PC-9 (cell line): ENCODE results near the gene RAB3GAP2. TPM values are rescaled to one million over a fixed set of nuclear protein-coding genes. Genes with fewer than 3 reads are reported as not detected.
"Not testable (repeated sequence)": the region's sequence is repeated elsewhere in the genome, so short reads cannot be mapped to it uniquely, and the experiment has no call there.

ENCODE experiments used
- BruUV-seq: library from RNA; stranded (reverse); fragments of 400-500 nt; replicated peaks from 2 replicates; lab custom pipeline; 2021; lab: Mats Ljungman, UMichigan
- CTCF ChIA-PET: fragments of 300-600 bp; sonication (Branson Sonifier 250); formaldehyde crosslinking; loops from one replicate; lab custom pipeline; 2022; ENCODE audit warnings: antibody characterized with exemption; lab: Charles Lee
- POLR2A ChIA-PET: fragments of 300-600 bp; sonication (Branson Sonifier 250); formaldehyde crosslinking; loops from one replicate; lab custom pipeline; 2022; ENCODE audit warnings: antibody characterized with exemption; ENCODE audit not compliant: unreplicated experiment; lab: Charles Lee
- DNase-seq, 2 experiments: peaks; one replicate each; pipeline versions ENCODE4 v3.0.0 to v3.0.0-alpha.2; 2015 to 2022; ENCODE audit warnings: mixed read lengths in 1 of 2
- H2AFZ ChIP-seq: fragments of 200-600 bp; sonication (generic); 2 replicates; pipeline ENCODE4 v1.8.1; 2017; ENCODE audit warnings: antibody characterized with exemption
- H3F3A ChIP-seq: fragments of 200-600 bp; sonication (generic); 2 replicates; pipeline ENCODE4 v1.8.1; 2017; ENCODE audit warnings: antibody characterized with exemption, mild to moderate bottlenecking, low read depth; ENCODE audit not compliant: insufficient read depth
- H3K27ac ChIP-seq: fragments of 200-600 bp; sonication (generic); 2 replicates; pipeline ENCODE4 v1.6.1; 2016; ENCODE audit warnings: mixed run types
- H3K27me3 ChIP-seq: fragments of 200-600 bp; sonication (generic); 2 replicates; pipeline ENCODE4 v1.6.1; 2016; ENCODE audit warnings: low read depth, mixed run types; ENCODE audit not compliant: insufficient read depth
- H3K36me3 ChIP-seq: fragments of 200-600 bp; sonication (generic); 2 replicates; pipeline ENCODE4 v1.6.1; 2016; ENCODE audit warnings: low read depth, mixed run types
- H3K4me1 ChIP-seq: fragments of 200-600 bp; sonication (generic); replicated peaks from 2 replicates; pipeline ENCODE4 v1.6.1; 2016; ENCODE audit warnings: mixed run types; ENCODE audit not compliant: insufficient read depth
- H3K4me2 ChIP-seq: fragments of 200-600 bp; sonication (generic); 2 replicates; pipeline ENCODE4 v1.6.1; 2017; ENCODE audit warnings: mixed run types
- H3K4me3 ChIP-seq: fragments of 200-600 bp; sonication (generic); 2 replicates; pipeline ENCODE4 v1.6.1; 2016; ENCODE audit warnings: mixed run types
- H3K79me2 ChIP-seq: fragments of 200-600 bp; sonication (generic); 2 replicates; pipeline ENCODE4 v1.6.1; 2017; ENCODE audit warnings: low read depth, mixed run types
- H3K9me2 ChIP-seq: fragments of 200-600 bp; sonication (generic); 2 replicates; pipeline ENCODE4 v1.8.1; 2017; ENCODE audit warnings: mild to moderate bottlenecking; ENCODE audit not compliant: insufficient read depth
- H3K9me3 ChIP-seq: fragments of 200-600 bp; sonication (generic); 2 replicates; pipeline ENCODE4 v1.8.1; 2016; ENCODE audit warnings: low read depth; ENCODE audit not compliant: insufficient read depth
- H4K20me1 ChIP-seq: fragments of 200-600 bp; sonication (generic); 2 replicates; pipeline ENCODE4 v1.8.1; 2017; ENCODE audit not compliant: insufficient read depth
- CTCF ChIP-seq: fragments of 200-600 bp; sonication (generic); conservative IDR thresholded peaks from 2 replicates; pipeline ENCODE4 v1.6.1; 2017; ENCODE audit warnings: mixed run types, antibody characterized with exemption, mild to moderate bottlenecking, moderate library complexity
- EZH2 ChIP-seq: fragments of 200-600 bp; sonication (generic); IDR thresholded peaks from 2 replicates; pipeline ENCODE4 v1.8.0; 2017; ENCODE audit warnings: antibody characterized with exemption, low read depth
- intact Hi-C: fragments of 100-400 bp; cut with micrococcal nuclease; formaldehyde crosslinking; loops from one replicate; pipeline ENCODE4 v1.10.0; 2022; ENCODE audit not compliant: unreplicated experiment
- total RNA-seq: library from RNA; stranded (reverse); gene quantifications from 2 replicates; pipeline ENCODE4 v1.2.3, GENCODE V29; 2021

The RAB3GAP2 gene
- total RNA-seq, 1 experiment from 2014 or later = 51.0 TPM

- no peak for TF ChIP-seq CTCF
- TF ChIP-seq EZH2 = no peak
- DNase-seq = no peak
Observed at GRCh38 chr1:220249522-220249921, 22.7 kb downstream of the RAB3GAP2 start.

DNA sequence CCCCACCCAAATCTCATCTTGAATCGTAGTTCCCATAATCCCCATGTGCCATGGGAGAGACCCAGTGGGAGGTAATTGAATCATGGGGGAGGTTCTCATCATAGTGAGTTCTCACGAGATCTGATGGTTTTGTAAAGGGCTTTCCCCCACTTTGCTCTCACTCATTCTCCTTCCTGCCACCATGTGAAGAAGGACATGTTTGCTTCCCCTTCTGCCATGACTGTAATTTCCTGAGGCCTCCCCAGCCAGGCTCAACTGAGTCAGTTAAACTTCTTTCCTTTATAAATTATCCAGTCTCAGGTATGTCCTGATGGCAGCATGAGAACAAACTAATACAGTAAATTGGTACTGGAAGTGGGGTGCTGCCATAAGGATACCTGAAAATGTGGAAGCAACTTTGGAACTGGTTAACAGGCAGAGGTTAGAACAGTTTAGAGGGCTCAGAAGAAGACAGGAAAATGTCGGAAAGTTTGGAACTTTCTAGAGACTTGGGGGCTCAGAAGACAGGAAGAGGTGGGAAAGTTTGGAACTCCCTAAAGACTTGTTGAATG is 23.5 kb downstream of the RAB3GAP2 start:
- H3K9me2 ChIP-seq, H3K4me3 ChIP-seq, intact Hi-C loops, H3K4me1 ChIP-seq, CTCF ChIA-PET, H3K4me2 ChIP-seq, H2AFZ ChIP-seq, H3K27me3 ChIP-seq, H3F3A ChIP-seq, BruUV-seq, H3K27ac ChIP-seq, POLR2A ChIA-PET, DNase-seq, H4K20me1 ChIP-seq: not testable (repeated sequence)
- Histone ChIP-seq H3K36me3 (peaks cover 51% of the 10 kb centered on the region), H3K9me3 (peaks cover 20% of the 10 kb centered on the region; the same call in 1 of the 2 replicates), H3K79me2 (peaks cover 20% of the 10 kb centered on the region)

More at GRCh38 chr1:220249522-220249921, 22.7 kb downstream of the RAB3GAP2 start:
- H3K79me2 ChIP-seq = peaks cover 13% of the 10 kb centered on the region
- no peak overlapping the region for H2AFZ ChIP-seq
- no peaks in the 10 kb centered on the region for H3K9me2 ChIP-seq
- no peaks in the 10 kb centered on the region for H4K20me1 ChIP-seq
- H3K4me1 ChIP-seq = no peaks in the 10 kb centered on the region
- H3K9me3 ChIP-seq = peaks cover 20% of the 10 kb centered on the region; the same call in 1 of the 2 replicates
- H3F3A ChIP-seq = no peaks in the 10 kb centered on the region
- ChIA-PET CTCF (no interaction called here), POLR2A (no interaction called here)
- H3K4me2 ChIP-seq = no peak overlapping the region
- peaks cover 51% of the 10 kb centered on the region for H3K36me3 ChIP-seq
- intact Hi-C loops = no loop called here
- H3K4me3 ChIP-seq = no peak overlapping the region
- no peak overlapping the region for H3K27ac ChIP-seq
- H3K27me3 ChIP-seq = no peaks in the 10 kb centered on the region
- BruUV-seq = no TSS peak

DNA sequence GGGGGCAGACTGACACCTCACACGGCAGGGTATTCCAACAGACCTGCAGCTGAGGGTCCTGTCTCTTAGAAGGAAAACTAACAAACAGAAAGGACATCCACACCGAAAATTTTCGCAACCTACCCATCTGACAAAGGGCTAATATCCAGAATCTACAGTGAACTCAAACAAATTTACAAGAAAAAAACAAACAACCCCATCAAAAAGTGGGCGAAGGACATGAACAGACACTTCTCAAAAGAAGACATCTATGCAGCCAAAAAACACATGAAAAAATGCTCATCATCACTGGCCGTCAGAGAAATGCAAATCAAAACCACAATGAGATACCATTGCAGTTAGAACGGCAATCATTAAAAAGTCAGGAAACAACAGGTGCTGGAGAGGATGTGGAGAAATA is 26.4 kb downstream of the RAB3GAP2 start:
- H3K36me3 ChIP-seq = peaks cover 28% of the 10 kb centered on the region
- H3K79me2 ChIP-seq = peaks cover 32% of the 10 kb centered on the region
- H3K27me3 ChIP-seq, H3K9me2 ChIP-seq, intact Hi-C loops, H3K4me3 ChIP-seq, H3K4me1 ChIP-seq, H2AFZ ChIP-seq, H3F3A ChIP-seq, POLR2A ChIA-PET, H3K27ac ChIP-seq, DNase-seq, CTCF ChIA-PET, H4K20me1 ChIP-seq, BruUV-seq, H3K4me2 ChIP-seq: not testable (repeated sequence)
- peaks cover 20% of the 10 kb centered on the region; the same call in 1 of the 2 replicates for H3K9me3 ChIP-seq

- Histone ChIP-seq H3K9me2 (no peaks in the 10 kb centered on the region), H3K36me3 (0 out of 2 replicates have a peak, but pooled peaks cover 16% of the 10 kb centered on the region), H3K4me2 (no peak overlapping the region), H3K27me3 (no peaks in the 10 kb centered on the region), H3K4me3 (no peak overlapping the region), H4K20me1 (no peaks in the 10 kb centered on the region), H3K9me3 (peaks cover 5% of the 10 kb centered on the region; the same call in 1 of the 2 replicates), H3K4me1 (no peaks in the 10 kb centered on the region), H2AFZ (no peak overlapping the region), H3K79me2 (peaks cover 37% of the 10 kb centered on the region), H3F3A (no peaks in the 10 kb centered on the region), H3K27ac (no peak overlapping the region)
- BruUV-seq = no TSS peak
- TF ChIP-seq CTCF = no peak
- TF ChIP-seq EZH2 = no peak
- ChIA-PET POLR2A (interaction anchor here (0.6 to 0.7 kb wide), 2 partner anchors 24 to 909 kb away, joined by 3 to 4 read pairs; no protein-coding TSS in a partner anchor), CTCF (no interaction called here)
- intact Hi-C loops = no loop called here
- no peak for DNase-seq
Observed at GRCh38 chr1:220243947-220244346, 28.3 kb downstream of the RAB3GAP2 start.
